Stimulated activated CD4-positive, alpha-beta T cell treated with anti-CD3 and anti-CD28 coated beads, Interleukin-15, amount 100 ng/mL, for 48 hours (primary cell): ENCODE data around the gene ARIH2.
A peak's percentile ranks its signal among the peaks of the same experiment; 100 is the strongest.

Experiments
- DNase-seq, 2 donors: peaks; one replicate each; pipeline ENCODE4 v3.0.0-alpha.2; 2020; ENCODE audit warnings: low read depth in 2 of 2

ARIH2 gene

GRCh38 chr3:48974076-48974864 is 55.6 kb downstream of the ARIH2 start:
- no peak for DNase-seq

GRCh38 chr3:48979451-48979850 is 60.8 kb downstream of the ARIH2 start:
- no peak for DNase-seq

GRCh38 chr3:48980295-48980694 is 61.7 kb downstream of the ARIH2 start:
- no peak for DNase-seq

GRCh38 chr3:48982016-48982415 is 63.4 kb downstream of the ARIH2 start:
- no peak for DNase-seq

- no peak for DNase-seq
These were observed 64.0 kb downstream of the ARIH2 start for GRCh38 chr3:48982686-48983085.

GRCh38 chr3:48983096-48983495 is 64.5 kb downstream of the ARIH2 start:
- DNase-seq = no peak

GRCh38 chr3:48984663-48985062 is 66.0 kb downstream of the ARIH2 start:
- DNase-seq = no peak

GRCh38 chr3:48985831-48986376 is 67.3 kb downstream of the ARIH2 start:
- DNase-seq = no peak

GRCh38 chr3:48989126-48989795 is 70.6 kb downstream of the ARIH2 start:
- DNase-seq = no peak

- DNase-seq = peak; percentile 60 to 77
These were observed 71.4 kb downstream of the ARIH2 start, which contains the start of gene P4HTM for GRCh38 chr3:48989796-48990635. P4HTM (plus strand) TSS chr3:48990241; CDS start chr3:48990257, 16 bp downstream.

- no peak for DNase-seq
These were observed 72.2 kb downstream of the ARIH2 start for GRCh38 chr3:48990636-48991469.

- no peak for DNase-seq
These were observed 73.4 kb downstream of the ARIH2 start for GRCh38 chr3:48991851-48992545.

GRCh38 chr3:48993834-48994233 is 75.2 kb downstream of the ARIH2 start:
- no peak for DNase-seq

GRCh38 chr3:48996640-48997039 is 78.0 kb downstream of the ARIH2 start:
- DNase-seq = no peak

GRCh38 chr3:48997102-48997635 is 78.5 kb downstream of the ARIH2 start:
- no peak for DNase-seq

- DNase-seq = no peak
These were observed 79.3 kb downstream of the ARIH2 start for GRCh38 chr3:48997714-48998637.

GRCh38 chr3:48999085-48999858 is 80.6 kb downstream of the ARIH2 start:
- no peak for DNase-seq

GRCh38 chr3:49001155-49001554 is 82.5 kb downstream of the ARIH2 start:
- no peak for DNase-seq
